T-helper 17 cell (primary cell): Measurements from ENCODE around the gene MTERF2. TPM values are rescaled to one million over a fixed set of nuclear protein-coding genes. Genes with fewer than 3 reads are reported as not detected.
"Not testable (repeated sequence)": the region's sequence is repeated elsewhere in the genome, so short reads cannot be mapped to it uniquely, and the experiment has no call there.

Experiments
- ATAC-seq: fragments of 150-1000 bp; cut with Tn5 transposase; 2 replicates; pipeline ENCODE4 v1.10.0; 2021; ENCODE audit warnings: mild to moderate bottlenecking, moderate library complexity
- DNase-seq, 3 donors: peaks; one replicate each; pipeline versions ENCODE4 v3.0.0 to v3.0.0-alpha.2; 2020 to 2021
- H3K9me3 ChIP-seq: one replicate; pipeline ENCODE4 v1.7.0; 2013; ENCODE audit warnings: low read length, mild to moderate bottlenecking; ENCODE audit not compliant: control insufficient read depth, poor library complexity, severe bottlenecking
- H3K27ac Mint-ChIP-seq: one replicate; pipeline ENCODE4 v1.8.0; 2022; ENCODE audit warnings: mild to moderate bottlenecking, moderate library complexity, mixed read lengths
- H3K27me3 Mint-ChIP-seq: one replicate; pipeline ENCODE4 v1.8.0; 2022; ENCODE audit warnings: mixed read lengths
- H3K36me3 Mint-ChIP-seq: one replicate; pipeline ENCODE4 v1.8.0; 2022; ENCODE audit warnings: low read depth, mixed read lengths
- H3K4me1 Mint-ChIP-seq: one replicate; pipeline ENCODE4 v1.8.0; 2022; ENCODE audit warnings: mild to moderate bottlenecking, mixed read lengths
- H3K4me3 Mint-ChIP-seq: one replicate; pipeline ENCODE4 v1.8.0; 2022; ENCODE audit warnings: mild to moderate bottlenecking, moderate library complexity, mixed read lengths
- total RNA-seq, 4 donors: library from RNA in 2 of 4; stranded (reverse) in 2 of 4; gene quantifications; one replicate each; pipeline ENCODE4 v1.2.3 and lab custom pipeline; 2022 to 2026

Gene MTERF2
- total RNA-seq, 2 donors from 2014 or later, result 12.7 to 13.8 TPM

- Mint-ChIP-seq H3K4me1 (peaks cover 3% of the 10 kb centered on the region), H3K36me3 (peaks cover 11% of the 10 kb centered on the region)
Observed at GRCh38 chr12:107014055-107014454, 27.1 kb upstream of the MTERF2 start.

GRCh38 chr12:107012736-107013425 lies 25.9 kb upstream of the MTERF2 start:
- no peak for DNase-seq
- Mint-ChIP-seq H3K27me3 (no peaks in the 10 kb centered on the region), H3K4me1 (peaks cover 3% of the 10 kb centered on the region), H3K4me3 (peak overlapping the region; percentile 25), H3K36me3 (peaks cover 11% of the 10 kb centered on the region), H3K27ac (no peak overlapping the region)
- H3K9me3 ChIP-seq, result no peaks in the 10 kb centered on the region
- ATAC-seq, result no peak

More at GRCh38 chr12:107014055-107014454, 27.1 kb upstream of the MTERF2 start:
- peak; percentile 91 for ATAC-seq
- H3K4me3 Mint-ChIP-seq, result no peak overlapping the region
- no peaks in the 10 kb centered on the region for H3K9me3 ChIP-seq
- DNase-seq, result peak in 2 of 3 donors; percentile 18 to 21
- H3K27ac Mint-ChIP-seq, result no peak overlapping the region
- no peaks in the 10 kb centered on the region for H3K27me3 Mint-ChIP-seq

- Mint-ChIP-seq H3K4me3 (no peak overlapping the region), H3K27ac (peak overlapping the region; percentile 77), H3K36me3 (peaks cover 3% of the 10 kb centered on the region), H3K27me3 (no peaks in the 10 kb centered on the region), H3K4me1 (peaks cover 3% of the 10 kb centered on the region)
- ATAC-seq (no peak), DNase-seq (no peak)
- no peaks in the 10 kb centered on the region for H3K9me3 ChIP-seq
Observed at GRCh38 chr12:107011519-107011918, 24.6 kb upstream of the MTERF2 start.

GRCh38 chr12:107007411-107007810 lies 20.5 kb upstream of the MTERF2 start:
- Mint-ChIP-seq H3K36me3 (no peaks in the 10 kb centered on the region), H3K4me3 (no peak overlapping the region), H3K27ac (peak overlapping the region; percentile 8), H3K4me1 (peaks cover 3% of the 10 kb centered on the region), H3K27me3 (no peaks in the 10 kb centered on the region)
- ATAC-seq (no peak), DNase-seq (no peak)
- H3K9me3 ChIP-seq, result no peaks in the 10 kb centered on the region

GRCh38 chr12:107002665-107003064 lies 15.7 kb upstream of the MTERF2 start:
- H3K4me3 Mint-ChIP-seq, H3K36me3 Mint-ChIP-seq, ATAC-seq, H3K27me3 Mint-ChIP-seq, DNase-seq, H3K4me1 Mint-ChIP-seq, H3K9me3 ChIP-seq: not testable (repeated sequence)
- H3K27ac Mint-ChIP-seq, result peak overlapping the region; percentile 41

GRCh38 chr12:106999446-106999845 lies 12.5 kb upstream of the MTERF2 start:
- H3K36me3 Mint-ChIP-seq, result peaks cover 6% of the 10 kb centered on the region
- H3K4me1 Mint-ChIP-seq, result no peaks in the 10 kb centered on the region
- no peak overlapping the region for H3K27ac Mint-ChIP-seq
- DNase-seq (no peak), ATAC-seq (no peak)
- no peaks in the 10 kb centered on the region for H3K9me3 ChIP-seq
- H3K27me3 Mint-ChIP-seq, result no peaks in the 10 kb centered on the region
- H3K4me3 Mint-ChIP-seq, result no peak overlapping the region

- no peak for ATAC-seq
- H3K36me3 Mint-ChIP-seq, result peaks cover 6% of the 10 kb centered on the region
- no peak overlapping the region for H3K27ac Mint-ChIP-seq
- no peaks in the 10 kb centered on the region for H3K4me1 Mint-ChIP-seq
- H3K9me3 ChIP-seq, result no peaks in the 10 kb centered on the region
- H3K4me3 Mint-ChIP-seq, result peak overlapping the region; percentile 7
- H3K27me3 Mint-ChIP-seq, result no peaks in the 10 kb centered on the region
- DNase-seq, result no peak
Observed at GRCh38 chr12:106997916-106998315, 11.0 kb upstream of the MTERF2 start.

- H3K4me3 Mint-ChIP-seq, H3K27ac Mint-ChIP-seq, DNase-seq, ATAC-seq, H3K36me3 Mint-ChIP-seq, H3K9me3 ChIP-seq, H3K4me1 Mint-ChIP-seq, H3K27me3 Mint-ChIP-seq: not testable (repeated sequence)
Observed at GRCh38 chr12:106996102-106996501, 9.2 kb upstream of the MTERF2 start.

GRCh38 chr12:106994579-106995220 lies 7.8 kb upstream of the MTERF2 start:
- ATAC-seq, result no peak
- no peak for DNase-seq
- Mint-ChIP-seq H3K4me3 (no peak overlapping the region), H3K36me3 (peaks cover 6% of the 10 kb centered on the region), H3K27me3 (no peaks in the 10 kb centered on the region), H3K4me1 (no peaks in the 10 kb centered on the region), H3K27ac (no peak overlapping the region)
- no peaks in the 10 kb centered on the region for H3K9me3 ChIP-seq

- Mint-ChIP-seq H3K4me1 (peaks cover 34% of the 10 kb centered on the region), H3K36me3 (peaks cover 13% of the 10 kb centered on the region), H3K27me3 (no peaks in the 10 kb centered on the region), H3K27ac (peak overlapping the region; percentile 96), H3K4me3 (peak overlapping the region; percentile 95)
- DNase-seq, result no peak
- no peak for ATAC-seq
- H3K9me3 ChIP-seq, result no peaks in the 10 kb centered on the region
Observed at GRCh38 chr12:106987846-106988245, 900 bp upstream of the MTERF2 start.

GRCh38 chr12:106986135-106986534 lies 811 bp downstream of the MTERF2 start:
- Mint-ChIP-seq H3K4me3 (peak overlapping the region; percentile 95), H3K4me1 (peaks cover 34% of the 10 kb centered on the region), H3K27me3 (no peaks in the 10 kb centered on the region), H3K36me3 (peaks cover 13% of the 10 kb centered on the region), H3K27ac (peak overlapping the region; percentile 96)
- no peak for ATAC-seq
- H3K9me3 ChIP-seq, result no peaks in the 10 kb centered on the region
- DNase-seq, result no peak

GRCh38 chr12:106985479-106985878 lies 1.5 kb downstream of the MTERF2 start:
- no peaks in the 10 kb centered on the region for H3K27me3 Mint-ChIP-seq
- H3K9me3 ChIP-seq, result no peaks in the 10 kb centered on the region
- peaks cover 34% of the 10 kb centered on the region for H3K4me1 Mint-ChIP-seq
- peaks cover 13% of the 10 kb centered on the region for H3K36me3 Mint-ChIP-seq
- peak overlapping the region; percentile 95 for H3K4me3 Mint-ChIP-seq
- no peak for ATAC-seq
- DNase-seq, result no peak
- H3K27ac Mint-ChIP-seq, result peak overlapping the region; percentile 96

GRCh38 chr12:106984588-106985137 lies 2.3 kb downstream of the MTERF2 start:
- Mint-ChIP-seq H3K27ac (peak overlapping the region; percentile 96), H3K4me1 (peaks cover 34% of the 10 kb centered on the region), H3K36me3 (peaks cover 13% of the 10 kb centered on the region), H3K27me3 (no peaks in the 10 kb centered on the region), H3K4me3 (no peak overlapping the region)
- DNase-seq, result no peak
- ATAC-seq, result no peak
- no peaks in the 10 kb centered on the region for H3K9me3 ChIP-seq
